Right forelimb (tissue), 1 donor: ENCODE measurements around the gene ZFHX3.
A peak's percentile ranks its signal among the peaks of the same experiment; 100 is the strongest.

Source experiments
- DNase-seq: peaks from one replicate; pipeline ENCODE4 v3.0.0-alpha.2; 2018

ZFHX3 gene

DNA sequence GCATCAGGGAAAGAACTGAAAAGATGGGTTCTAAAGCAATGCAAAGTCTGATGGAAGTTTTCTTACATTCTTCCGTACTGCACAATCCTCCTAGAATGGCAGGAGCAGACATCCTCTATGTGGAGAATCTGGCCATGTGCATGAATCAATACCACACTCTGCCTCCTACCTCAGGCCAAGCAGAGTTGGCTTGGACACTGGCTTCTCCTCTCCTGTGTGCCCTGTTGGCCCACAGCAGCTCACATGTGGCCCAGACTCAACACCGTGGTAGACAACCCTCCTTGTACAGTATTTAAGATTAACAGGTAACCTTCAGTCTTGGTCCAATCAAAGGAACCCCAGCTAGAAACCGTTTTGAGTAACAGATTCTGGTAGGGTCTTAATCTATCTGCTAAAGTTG lies 101.9 kb downstream of the ZFHX3 start:
- DNase-seq: no peak

DNA sequence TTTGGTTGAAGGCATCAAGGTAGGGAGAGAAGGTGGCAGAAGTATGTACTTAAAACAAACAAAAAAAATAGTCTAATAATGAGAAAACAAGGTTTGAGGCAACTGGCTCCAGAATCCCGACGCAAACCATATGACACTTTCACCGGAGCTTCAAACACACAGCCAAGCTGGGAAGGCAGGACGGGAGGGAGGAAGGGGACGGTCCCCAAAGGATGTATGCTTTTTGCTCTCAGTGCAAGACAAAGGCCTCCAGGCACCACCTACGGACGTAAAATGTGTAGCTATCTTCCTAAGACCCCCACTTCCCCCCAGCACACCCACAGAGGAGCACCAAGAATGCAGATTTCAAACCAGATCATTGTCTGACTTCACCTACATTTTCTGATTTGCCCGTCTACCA lies 102.3 kb downstream of the ZFHX3 start:
- DNase-seq: no peak

DNA sequence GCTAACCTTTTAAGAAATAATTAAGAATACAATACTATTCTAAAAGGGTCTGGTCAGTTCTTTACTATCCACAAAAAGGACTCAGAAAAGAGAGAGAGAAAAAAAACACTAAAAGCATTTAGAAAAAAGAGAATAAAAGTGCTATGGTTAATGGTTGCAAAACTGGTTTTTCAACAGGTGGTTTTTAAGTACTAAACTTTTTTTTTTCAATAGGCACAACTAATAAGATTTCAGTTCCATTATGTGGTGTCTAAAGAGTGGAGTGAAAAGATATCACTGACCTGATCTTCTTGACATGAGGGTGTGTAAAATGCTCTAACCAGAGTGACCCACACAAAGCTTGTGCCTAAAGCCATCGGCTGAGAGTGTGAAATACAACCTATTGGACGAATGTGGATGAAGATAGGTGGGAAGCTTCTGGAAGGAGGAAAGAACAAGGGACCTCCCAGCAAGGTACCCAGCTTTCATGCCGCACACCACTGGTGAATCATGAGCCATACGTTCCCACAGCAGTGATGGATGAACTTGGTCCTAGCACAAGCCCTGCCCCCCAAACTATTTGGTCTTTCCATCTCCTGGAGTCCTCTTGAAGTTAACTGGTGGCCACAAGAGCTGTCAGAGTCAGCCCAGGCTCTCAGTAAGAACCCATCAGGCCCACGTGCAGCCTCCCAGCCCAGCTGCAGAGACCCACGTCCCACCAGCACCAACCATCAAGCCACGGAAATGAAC lies 103.0 kb downstream of the ZFHX3 start:
- no peak for DNase-seq

DNA sequence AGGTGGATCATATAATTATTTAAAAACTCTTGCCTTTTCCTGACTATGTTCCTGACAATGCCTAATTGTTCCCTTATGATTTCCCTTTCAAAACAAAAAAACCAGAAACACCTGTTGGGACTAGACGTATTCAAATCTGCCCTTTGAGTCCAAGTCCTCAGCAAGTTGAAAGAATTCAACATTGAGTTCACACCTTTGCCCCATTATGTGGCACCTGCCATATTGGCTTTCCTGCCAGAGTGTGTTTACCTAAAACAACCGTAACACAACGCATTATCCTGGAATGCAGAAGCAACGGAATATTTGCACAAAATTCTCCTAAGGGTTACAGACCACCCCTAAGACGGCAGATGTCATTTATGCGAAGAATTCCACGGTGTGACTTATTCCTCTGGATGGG lies 105.9 kb downstream of the ZFHX3 start:
- DNase-seq: no peak

DNA sequence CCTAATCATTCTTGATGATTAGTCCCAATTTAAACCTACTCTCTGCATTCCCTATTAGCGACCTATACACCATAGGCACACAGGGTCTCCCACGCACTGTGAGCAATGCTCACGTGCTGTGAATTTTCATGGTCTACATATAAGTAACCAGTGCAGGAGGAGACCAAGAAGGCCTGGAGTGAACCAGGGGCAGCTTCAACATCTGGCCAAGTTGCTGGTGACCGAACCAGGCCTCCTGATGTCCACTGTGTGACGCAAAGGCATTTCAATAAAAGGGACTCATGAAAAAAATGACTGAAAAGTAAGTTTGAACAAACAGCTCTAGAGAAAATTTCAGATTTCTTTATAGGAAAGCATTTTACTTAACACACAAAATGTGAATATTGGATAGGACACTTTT lies 107.0 kb downstream of the ZFHX3 start:
- no peak for DNase-seq

DNA sequence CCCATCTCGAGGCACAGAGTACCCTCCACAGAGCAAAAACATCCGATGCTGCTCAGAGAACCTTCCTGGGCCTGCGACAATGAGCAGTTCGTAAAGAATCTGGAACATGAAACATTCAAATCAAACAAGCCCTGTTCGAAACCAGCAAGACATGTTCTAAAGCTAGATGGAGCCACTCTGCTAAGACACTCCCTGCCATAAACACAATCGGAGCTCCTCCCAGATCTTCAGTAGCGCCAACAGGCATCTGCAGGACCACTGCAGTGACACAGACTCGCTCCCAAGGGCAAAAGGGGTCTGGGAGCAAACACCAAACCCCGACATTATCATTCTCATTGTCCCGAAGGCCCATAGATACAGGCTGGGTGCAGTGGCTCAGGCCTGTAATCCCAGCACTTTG lies 108.7 kb downstream of the ZFHX3 start:
- DNase-seq: no peak

DNA sequence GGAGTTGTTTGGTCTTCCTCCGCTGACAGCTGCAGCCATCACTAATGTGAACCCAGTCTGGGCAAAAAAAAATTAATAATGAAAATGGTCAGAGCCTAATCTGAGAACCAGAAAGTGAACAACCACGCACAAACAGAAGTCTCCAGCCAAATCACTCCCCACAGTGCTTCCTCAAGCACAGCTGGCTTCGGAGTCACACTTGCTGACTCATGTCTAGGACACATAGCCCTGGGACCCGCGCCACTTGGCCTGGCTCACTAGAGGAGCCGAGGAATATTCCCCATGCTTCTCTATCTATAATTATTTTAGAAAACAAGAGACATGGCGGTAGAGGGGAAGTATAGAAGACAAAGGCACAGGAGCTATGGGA lies 109.1 kb downstream of the ZFHX3 start:
- DNase-seq: peak; percentile 80

DNA sequence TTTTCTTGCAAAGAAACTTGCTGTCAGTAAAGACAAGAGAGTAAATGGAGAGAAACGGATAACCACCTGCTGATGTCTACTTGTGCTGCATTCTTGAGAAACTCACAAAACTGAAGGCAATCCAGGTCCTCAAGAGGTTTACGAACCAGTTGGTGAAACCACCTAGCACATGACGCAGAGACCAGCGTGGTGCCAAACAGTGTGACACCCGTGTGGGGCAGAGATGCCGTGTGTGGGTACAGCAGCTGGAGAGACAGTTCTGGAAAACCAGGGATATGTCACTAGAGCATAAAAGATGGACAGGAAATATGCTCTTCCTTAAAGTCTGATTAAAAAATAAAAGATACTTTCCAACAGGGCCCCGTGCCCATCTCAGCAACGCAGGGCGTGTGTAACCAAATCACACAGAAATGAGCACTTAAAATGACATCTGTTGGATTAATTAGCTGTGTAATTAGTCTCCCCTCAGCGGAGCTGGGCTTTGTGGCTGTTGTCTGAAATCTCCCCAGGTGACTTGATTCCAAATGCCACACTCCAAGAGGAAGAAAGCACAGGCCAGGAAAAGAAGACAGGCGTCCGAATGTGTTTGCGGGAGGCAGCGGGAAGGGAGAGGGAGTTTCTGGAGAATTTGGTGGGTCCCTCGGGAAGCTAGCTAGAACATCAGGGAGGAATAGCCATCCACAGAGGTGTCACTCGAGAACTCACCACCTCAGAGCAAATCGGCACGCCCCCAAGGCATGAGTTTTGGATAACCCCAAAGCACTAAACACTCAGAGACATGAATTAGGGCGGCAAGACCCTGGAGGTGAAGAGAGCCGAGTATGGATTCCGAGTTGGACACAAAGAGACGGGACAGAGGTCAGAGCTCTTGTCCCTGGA lies 109.8 kb downstream of the ZFHX3 start:
- DNase-seq: no peak

DNA sequence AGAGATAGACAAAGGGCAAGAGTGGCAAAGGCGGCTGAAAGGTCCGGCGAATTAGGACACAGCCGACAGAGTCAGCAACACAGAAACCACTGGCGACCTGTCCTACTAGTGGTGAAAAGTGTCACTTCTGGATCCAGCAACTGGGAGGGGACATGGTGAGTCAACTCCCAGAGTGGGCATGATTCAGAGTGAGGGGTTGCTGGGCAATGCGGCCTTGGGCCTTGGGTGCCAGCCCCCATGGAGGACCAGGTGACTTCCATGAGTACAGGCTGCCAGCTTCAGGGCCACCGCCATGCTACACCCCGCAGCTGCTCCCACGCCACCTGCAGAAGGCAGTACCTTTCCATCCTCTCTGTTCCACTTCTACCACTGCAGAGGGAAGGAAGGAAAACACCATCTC lies 110.6 kb downstream of the ZFHX3 start:
- no peak for DNase-seq

DNA sequence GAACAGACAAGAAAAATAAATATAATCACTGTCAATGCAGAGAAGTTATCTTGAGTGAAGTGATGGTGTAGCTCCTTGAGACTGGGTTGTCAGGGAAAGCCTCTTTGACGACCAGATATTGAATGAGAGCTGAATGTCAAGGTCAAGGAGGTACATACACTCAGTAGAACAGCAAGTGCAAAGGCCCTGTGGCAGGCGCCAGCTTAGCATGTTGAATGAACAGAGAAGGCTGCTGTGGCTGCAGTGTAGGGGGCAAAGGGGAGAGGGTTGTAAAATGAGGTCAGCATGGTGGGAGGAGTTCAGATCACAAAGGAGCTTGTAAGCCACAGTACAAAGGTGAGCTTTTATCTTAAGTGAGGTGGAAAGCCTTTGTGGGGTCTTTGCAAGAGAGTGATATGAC lies 111.5 kb downstream of the ZFHX3 start:
- DNase-seq: no peak

DNA sequence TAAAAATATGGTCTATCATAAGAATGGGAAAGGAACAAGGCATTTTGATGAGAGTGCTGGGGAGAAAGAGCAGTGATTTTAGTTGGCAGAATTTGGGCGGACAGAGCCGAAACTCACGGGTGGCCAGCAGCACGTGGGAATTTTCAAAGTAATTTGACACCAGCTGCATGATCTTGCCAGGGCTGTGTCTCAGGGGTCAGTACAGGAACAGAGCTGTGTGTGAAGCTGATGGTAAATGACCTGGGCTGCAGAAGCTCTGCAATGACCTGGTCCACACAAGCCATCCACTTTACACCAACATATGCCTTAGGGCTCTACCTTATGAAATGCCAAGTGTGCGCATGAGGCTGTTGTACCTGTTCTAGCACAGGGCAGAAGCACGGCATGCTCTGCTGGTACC lies 112.0 kb downstream of the ZFHX3 start:
- no peak for DNase-seq

DNA sequence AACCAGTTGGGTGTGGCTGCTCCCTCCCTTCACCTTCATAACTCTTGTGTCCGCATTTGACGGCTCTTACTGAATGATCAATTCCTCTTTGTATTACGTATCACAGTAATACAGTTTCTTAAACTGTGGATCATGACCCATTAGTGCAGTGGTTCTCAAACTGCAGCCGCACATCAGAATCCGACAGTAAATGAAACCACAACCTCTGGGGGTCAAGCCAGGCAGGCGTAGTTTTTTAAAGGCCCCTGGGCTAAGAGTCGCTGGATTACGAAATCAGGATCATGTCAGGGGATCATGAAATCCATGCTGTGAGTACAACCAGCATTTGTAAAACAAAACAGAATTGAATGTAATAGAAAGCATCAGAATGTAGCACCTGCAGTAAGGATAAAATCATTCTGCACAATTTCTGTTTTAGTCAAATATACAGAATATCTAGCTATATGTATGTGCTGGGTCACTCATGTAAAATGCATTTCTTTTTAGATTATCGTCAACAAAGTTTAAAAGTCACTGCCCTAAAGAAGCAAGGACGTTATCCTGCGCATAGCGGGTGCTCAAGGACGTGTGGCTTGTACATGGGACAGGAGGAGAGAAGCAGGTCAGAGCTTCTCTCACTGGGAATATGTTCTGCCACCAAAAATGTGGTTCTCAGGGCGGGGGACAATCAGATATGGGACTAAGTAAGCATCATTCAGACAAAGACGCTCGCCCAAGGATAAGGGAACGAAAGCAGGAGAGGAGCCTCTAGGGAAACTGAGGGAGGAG lies 113.1 kb downstream of the ZFHX3 start:
- DNase-seq: no peak

DNA sequence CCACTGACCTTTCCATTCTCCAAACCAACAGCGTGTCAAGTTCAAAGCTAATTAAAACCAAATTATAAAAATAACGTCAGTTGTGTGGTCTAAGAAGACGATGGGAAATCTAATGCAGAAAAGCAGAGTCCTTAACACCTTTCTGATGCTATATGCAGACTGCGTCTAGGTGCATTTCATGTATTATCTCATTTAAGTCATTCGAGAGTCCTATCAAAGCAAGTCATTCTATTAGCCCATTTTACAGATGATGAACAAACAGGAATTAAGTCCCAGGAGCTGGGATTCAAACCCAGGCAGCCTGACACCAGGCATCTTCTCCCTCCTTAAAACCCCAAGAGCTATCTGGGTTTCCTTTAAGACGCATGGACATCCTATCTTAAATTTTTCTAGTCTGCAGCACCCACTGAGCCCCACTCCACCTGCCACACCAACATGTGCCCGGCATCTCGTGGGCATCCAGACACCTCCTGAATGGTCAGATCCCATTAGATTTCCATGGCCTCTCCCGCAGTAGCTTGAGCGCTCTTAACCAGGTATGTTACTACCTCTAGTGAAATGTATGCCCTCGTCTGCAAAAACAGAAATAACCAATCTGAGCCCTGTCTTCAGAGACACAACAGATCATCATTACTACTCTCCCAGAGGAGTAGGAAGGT lies 115.1 kb downstream of the ZFHX3 start:
- no peak for DNase-seq

DNA sequence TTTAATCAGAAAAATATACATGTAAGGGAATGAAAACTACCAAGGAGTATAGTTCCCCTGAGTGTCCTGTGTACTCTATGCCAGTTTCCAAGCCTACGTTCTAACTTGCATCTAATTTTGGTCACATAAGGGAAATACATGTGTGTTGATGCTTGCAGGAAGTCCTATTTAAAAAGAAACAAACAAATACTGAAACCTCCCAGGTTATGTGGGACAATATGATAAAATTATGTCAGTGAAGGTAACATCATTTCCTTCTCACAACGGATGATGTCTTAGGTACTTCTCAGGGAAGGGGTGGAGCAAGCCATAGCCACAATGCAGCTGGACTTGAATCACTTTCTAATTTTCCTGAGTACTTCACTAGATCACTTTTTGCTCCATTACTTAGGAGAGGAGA lies 115.9 kb downstream of the ZFHX3 start:
- DNase-seq: no peak

DNA sequence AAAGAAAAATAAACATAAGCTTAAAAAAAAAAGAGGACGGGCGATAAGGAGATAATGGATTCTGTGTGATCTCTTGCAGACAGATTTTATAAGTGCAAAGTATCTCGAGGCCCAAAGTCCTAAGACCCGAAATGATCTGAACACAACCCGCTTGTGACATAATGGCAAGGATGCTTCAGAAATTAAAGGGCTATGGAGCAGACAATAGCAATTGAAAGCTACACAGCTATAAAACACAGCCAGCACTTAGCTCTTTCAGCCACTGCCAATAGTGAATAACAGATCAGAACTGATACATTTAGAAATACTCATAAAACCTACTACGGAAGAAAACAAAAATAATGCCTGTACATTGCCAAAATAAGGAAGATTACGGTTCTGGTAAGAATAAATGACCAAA lies 117.5 kb downstream of the ZFHX3 start:
- DNase-seq: no peak

DNA sequence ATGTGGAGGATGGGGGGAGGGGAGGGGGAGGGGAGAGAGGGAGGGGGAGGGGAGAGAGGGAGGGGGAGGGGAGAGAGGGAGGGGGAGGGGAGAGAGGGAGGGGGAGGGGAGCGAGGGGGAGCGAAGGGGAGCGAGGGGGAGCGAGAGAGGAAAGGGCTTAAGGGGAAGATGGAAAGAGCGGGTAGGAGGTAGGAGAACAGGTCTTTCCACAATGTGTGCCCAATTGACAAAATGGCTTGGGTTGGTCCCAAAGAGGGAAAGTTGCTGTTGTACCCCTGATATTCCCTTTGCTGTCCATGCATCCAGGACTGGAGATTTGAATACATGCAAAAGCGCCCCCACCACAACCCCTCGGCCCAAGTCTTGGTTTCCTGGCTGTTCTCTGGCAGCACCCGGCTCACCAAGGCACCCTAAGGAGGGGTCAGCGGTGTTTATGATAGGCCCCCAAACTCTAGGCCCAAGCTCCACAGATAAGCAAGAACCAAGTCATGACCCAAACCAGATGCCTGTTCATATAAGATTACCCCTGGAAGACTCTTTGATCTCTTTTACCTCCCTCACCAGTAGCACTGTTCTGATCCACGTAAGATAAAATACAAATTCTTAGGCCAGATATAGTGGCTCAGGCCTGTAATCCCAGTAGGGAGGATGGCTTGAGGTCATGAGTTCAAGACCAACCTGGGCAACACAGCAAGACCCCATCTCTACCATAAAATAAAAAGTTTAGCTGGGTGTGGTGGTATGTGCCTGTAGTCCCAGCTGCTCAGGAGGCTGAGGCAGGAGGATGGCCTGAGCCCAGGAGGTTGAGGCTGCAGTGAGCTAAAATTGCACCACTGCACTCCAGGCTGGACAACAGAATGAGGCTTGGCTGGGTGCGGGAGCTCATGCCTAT lies 119.6 kb downstream of the ZFHX3 start:
- DNase-seq: no peak

DNA sequence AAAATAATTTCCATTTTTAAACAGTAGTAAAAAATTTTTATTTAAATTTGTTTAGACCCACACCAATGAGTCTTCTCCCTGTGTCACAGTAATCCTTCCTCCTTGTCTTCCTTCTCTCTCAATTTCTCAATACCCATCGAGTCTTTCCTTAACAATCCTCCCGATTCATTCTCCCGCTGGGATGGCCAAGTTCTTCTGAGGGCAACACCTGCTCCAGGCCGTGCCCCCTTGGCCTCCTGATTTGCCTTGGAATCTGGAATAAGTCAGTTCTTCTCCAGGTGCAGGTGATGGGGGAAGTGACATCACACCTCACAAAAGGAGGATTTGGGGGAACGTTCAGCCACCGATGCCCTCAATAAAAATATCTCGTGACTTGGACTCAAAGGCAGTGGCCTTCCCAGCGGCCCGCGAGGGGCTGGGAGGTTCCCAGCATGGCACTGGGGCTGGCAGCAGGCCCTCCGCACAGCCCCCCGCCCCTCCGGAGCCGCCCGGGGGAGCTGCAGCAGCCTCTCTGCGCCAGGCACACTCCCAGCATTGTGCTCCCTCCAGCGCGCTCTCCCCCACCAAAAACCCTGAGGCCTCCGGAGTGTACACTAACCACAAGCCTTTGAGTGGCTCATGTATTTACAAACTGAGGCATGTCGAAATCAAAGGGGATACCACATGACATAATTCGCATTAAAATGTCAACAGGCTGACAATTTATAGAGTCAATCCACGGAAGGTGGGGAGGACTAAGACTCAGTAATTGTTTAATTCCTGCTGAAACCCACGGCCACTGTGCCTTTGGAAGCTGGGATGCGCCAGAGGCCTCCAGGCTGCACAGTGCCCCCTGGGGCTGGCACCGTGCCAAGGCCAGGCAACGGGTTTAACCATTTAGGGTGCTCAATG lies 120.5 kb downstream of the ZFHX3 start:
- no peak for DNase-seq

DNA sequence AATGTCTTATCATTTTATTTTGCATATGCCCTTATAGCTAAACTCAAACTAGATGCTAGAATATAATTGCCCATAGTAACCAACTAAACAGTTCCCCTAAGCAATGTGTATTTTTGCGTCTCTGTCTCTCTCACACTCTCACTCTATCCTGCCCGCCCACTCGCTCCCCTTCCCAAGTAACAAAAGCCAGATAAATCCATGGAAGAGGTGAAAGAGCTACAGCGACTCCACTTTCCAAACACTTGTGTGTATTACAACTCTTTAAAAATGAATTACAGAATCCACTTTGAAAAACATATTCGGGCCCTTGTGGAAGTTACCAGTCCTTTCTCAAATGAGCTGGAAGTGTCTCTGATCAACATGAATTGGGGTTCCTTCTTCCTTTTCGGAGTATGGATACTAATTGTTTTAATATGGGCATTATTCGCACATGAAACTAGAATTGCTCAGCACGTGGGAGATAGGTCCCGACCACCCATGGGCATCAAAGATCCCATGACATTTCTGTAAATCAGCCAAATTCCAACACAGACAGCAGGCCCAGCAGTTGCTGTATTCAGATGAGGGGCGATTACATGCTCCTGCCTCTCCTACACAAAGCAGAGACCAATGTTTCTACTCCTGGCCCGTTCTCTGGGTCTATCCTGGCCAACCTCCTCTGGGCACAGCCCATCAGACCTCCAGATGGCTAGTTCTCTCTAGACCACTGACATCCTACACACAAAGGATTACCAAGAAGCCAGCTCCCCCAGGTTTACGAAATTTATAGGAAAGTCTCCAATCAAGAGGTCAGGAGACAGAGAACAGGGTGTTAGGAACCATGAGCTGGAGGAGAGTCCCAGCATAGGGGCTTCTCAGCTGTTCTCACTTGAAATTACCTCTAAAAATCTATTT lies 121.5 kb downstream of the ZFHX3 start:
- DNase-seq: no peak

DNA sequence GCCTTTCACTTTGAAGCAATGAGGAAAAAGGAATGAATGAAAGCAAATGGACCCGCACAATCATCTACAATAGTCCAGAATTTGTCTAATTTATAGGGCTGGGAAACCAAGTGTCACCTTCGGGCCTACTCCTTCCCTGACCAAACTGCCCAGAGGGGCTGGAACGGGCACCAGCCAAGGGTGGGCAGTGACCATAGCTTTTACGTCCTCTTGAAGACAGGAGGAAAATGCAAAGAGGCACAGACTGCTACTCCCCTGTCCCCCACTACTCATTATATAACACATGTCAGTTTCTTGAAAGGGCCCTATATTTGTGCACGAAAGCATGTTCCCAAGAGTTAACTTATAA lies 122.3 kb downstream of the ZFHX3 start:
- no peak for DNase-seq
